ENCODE results near the gene IL19. TPM values are rescaled to one million over a fixed set of nuclear protein-coding genes. Genes with fewer than 3 reads are reported as not detected.

IL19 gene
- total RNA-seq, 1 donor from 2014 or later: not detected

- Histone ChIP-seq H3F3A (ENCODE audit: low read depth) (peaks cover 2% of the 10 kb centered on the region), H3K9ac (no peak overlapping the region), H3K4me1 (peaks cover 13% of the 10 kb centered on the region), H3K4me3 (no peak overlapping the region), H3K27me3 (no peaks in the 10 kb centered on the region), H4K20me1 (ENCODE audit: low read depth) (peaks cover 87% of the 10 kb centered on the region), H3K27ac (no peak overlapping the region), H2AFZ (replicated peaks) (no peak overlapping the region), H3K9me3 (ENCODE audit: low read depth) (no peaks in the 10 kb centered on the region), H3K36me3 (no peaks in the 10 kb centered on the region), H3K79me2 (ENCODE audit: low read depth) (peaks cover 58% of the 10 kb centered on the region), H3K4me2 (no peak overlapping the region)
- Mint-ChIP-seq H3K4me1 (peaks cover 28% of the 10 kb centered on the region), H3K9me3 (no peaks in the 10 kb centered on the region), H3K27ac (no peak overlapping the region), H3K4me3 (no peak overlapping the region), H3K36me3 (peaks cover 3% of the 10 kb centered on the region), H3K27me3 (ENCODE audit: insufficient read depth, low read depth) (peaks cover 7% of the 10 kb centered on the region)
- TF ChIP-seq EZH2 (IDR thresholded peaks at IDR 0.05) (no peak), EZH2phosphoT487 (IDR thresholded peaks at IDR 0.05) (no peak), CTCF (IDR thresholded peaks at IDR 0.05) (no peak)
- DNase-seq (ENCODE audit: low spot score): no peak
Measured at GRCh38 chr1:206723462-206723804, 47.1 kb upstream of the IL19 start.

- peaks cover 84% of the 10 kb centered on the region for H4K20me1 ChIP-seq (ENCODE audit: low read depth)
- H3K79me2 ChIP-seq (ENCODE audit: low read depth): peaks cover 53% of the 10 kb centered on the region
- peaks cover 5% of the 10 kb centered on the region for H3K36me3 Mint-ChIP-seq
- H3K4me2 ChIP-seq: no peak overlapping the region
- TF ChIP-seq EZH2phosphoT487 (IDR thresholded peaks at IDR 0.05) (no peak), CTCF (IDR thresholded peaks at IDR 0.05) (no peak), EZH2 (IDR thresholded peaks at IDR 0.05) (no peak)
- no peak overlapping the region for H3K9ac ChIP-seq
- H3F3A ChIP-seq (ENCODE audit: low read depth): peaks cover 2% of the 10 kb centered on the region
- H2AFZ ChIP-seq (replicated peaks): no peak overlapping the region
- peak; percentile 34 for DNase-seq (ENCODE audit: low spot score)
- H3K9me3 Mint-ChIP-seq: no peaks in the 10 kb centered on the region
- peaks cover 7% of the 10 kb centered on the region for H3K27me3 Mint-ChIP-seq (ENCODE audit: insufficient read depth, low read depth)
- H3K36me3 ChIP-seq: no peaks in the 10 kb centered on the region
- no peak overlapping the region for H3K27ac ChIP-seq
- no peak overlapping the region for H3K4me3 Mint-ChIP-seq
- peaks cover 13% of the 10 kb centered on the region for H3K4me1 ChIP-seq
- no peaks in the 10 kb centered on the region for H3K27me3 ChIP-seq
- no peaks in the 10 kb centered on the region for H3K9me3 ChIP-seq (ENCODE audit: low read depth)
- no peak overlapping the region for H3K4me3 ChIP-seq
- H3K4me1 Mint-ChIP-seq: peaks cover 28% of the 10 kb centered on the region
- peak overlapping the region; percentile 84 for H3K27ac Mint-ChIP-seq
Measured at GRCh38 chr1:206723805-206724472, 46.6 kb upstream of the IL19 start.

GRCh38 chr1:206725109-206725963 lies 45.2 kb upstream of the IL19 start:
- Histone ChIP-seq H3K27ac (no peak overlapping the region), H4K20me1 (ENCODE audit: low read depth) (peaks cover 70% of the 10 kb centered on the region), H3F3A (ENCODE audit: low read depth) (peaks cover 2% of the 10 kb centered on the region), H3K36me3 (no peaks in the 10 kb centered on the region), H3K79me2 (ENCODE audit: low read depth) (peaks cover 39% of the 10 kb centered on the region), H3K4me2 (no peak overlapping the region), H3K9me3 (ENCODE audit: low read depth) (no peaks in the 10 kb centered on the region), H2AFZ (replicated peaks) (no peak overlapping the region), H3K4me3 (no peak overlapping the region), H3K9ac (no peak overlapping the region), H3K27me3 (no peaks in the 10 kb centered on the region), H3K4me1 (peaks cover 13% of the 10 kb centered on the region)
- Mint-ChIP-seq H3K36me3 (peaks cover 7% of the 10 kb centered on the region), H3K4me3 (no peak overlapping the region), H3K4me1 (peaks cover 28% of the 10 kb centered on the region), H3K27me3 (ENCODE audit: insufficient read depth, low read depth) (peaks cover 5% of the 10 kb centered on the region), H3K27ac (no peak overlapping the region), H3K9me3 (no peaks in the 10 kb centered on the region)
- TF ChIP-seq EZH2 (IDR thresholded peaks at IDR 0.05) (no peak), CTCF (IDR thresholded peaks at IDR 0.05) (peak; percentile 75)
- DNase-seq (ENCODE audit: low spot score): peak; percentile 65
